Suprapubic skin (tissue), 4 donors: ENCODE data around the gene NEB.

Experiments
- EP300 ChIP-seq: sonication (generic); formaldehyde crosslinking; IDR thresholded peaks from one replicate; pipeline ENCODE4 v1.6.1; 2017; ENCODE audit warnings: antibody characterized with exemption
- POLR2A ChIP-seq, 2 donors: fragments of 450-650 bp; IDR thresholded peaks; one replicate each; pipeline ENCODE4 v1.6.1; 2017; ENCODE audit warnings: antibody characterized with exemption in 2 of 2, mild to moderate bottlenecking in 2 of 2, moderate library complexity in 2 of 2
- POLR2AphosphoS5 ChIP-seq, 3 donors: sonication (generic); formaldehyde crosslinking; IDR thresholded peaks; one replicate each; pipeline ENCODE4 v1.6.1; 2017; ENCODE audit warnings: antibody characterized with exemption in 3 of 3
- TF ChIP-seq, protein P1 (sequence below), 2 donors: fragments of 200-600 bp in 1 of 2; fragments of 450-650 bp in 1 of 2; sonication (generic) in 1 of 2; IDR thresholded peaks; one replicate each; pipeline ENCODE4 v1.5.1; 2016 to 2019; ENCODE audit warnings: antibody characterized with exemption in 2 of 2, mild to moderate bottlenecking in 1 of 2, moderate library complexity in 1 of 2

- TF ChIP-seq, protein P1, sequence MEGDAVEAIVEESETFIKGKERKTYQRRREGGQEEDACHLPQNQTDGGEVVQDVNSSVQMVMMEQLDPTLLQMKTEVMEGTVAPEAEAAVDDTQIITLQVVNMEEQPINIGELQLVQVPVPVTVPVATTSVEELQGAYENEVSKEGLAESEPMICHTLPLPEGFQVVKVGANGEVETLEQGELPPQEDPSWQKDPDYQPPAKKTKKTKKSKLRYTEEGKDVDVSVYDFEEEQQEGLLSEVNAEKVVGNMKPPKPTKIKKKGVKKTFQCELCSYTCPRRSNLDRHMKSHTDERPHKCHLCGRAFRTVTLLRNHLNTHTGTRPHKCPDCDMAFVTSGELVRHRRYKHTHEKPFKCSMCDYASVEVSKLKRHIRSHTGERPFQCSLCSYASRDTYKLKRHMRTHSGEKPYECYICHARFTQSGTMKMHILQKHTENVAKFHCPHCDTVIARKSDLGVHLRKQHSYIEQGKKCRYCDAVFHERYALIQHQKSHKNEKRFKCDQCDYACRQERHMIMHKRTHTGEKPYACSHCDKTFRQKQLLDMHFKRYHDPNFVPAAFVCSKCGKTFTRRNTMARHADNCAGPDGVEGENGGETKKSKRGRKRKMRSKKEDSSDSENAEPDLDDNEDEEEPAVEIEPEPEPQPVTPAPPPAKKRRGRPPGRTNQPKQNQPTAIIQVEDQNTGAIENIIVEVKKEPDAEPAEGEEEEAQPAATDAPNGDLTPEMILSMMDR (IDR thresholded peaks at IDR 0.05) = no peak
- TF ChIP-seq POLR2A (IDR thresholded peaks at IDR 0.05) (no peak), POLR2AphosphoS5 (IDR thresholded peaks at IDR 0.05) (no peak), EP300 (no peak)
These were observed 61.3 kb downstream of the NEB start for GRCh38 chr2:151673016-151673415.
